HG03520 (cell line): ENCODE measurements around the gene KCNAB3.

Source experiments
- ATAC-seq: cut with Tn5 transposase; IDR thresholded peaks from one replicate; pipeline ENCODE4 v1.9.1; 2021; ENCODE audit warnings: mild to moderate bottlenecking, moderate library complexity; ENCODE audit not compliant: unreplicated experiment

KCNAB3 gene

GRCh38 chr17:7940743-7941142, 11.1 kb upstream of the KCNAB3 start:
- no peak for ATAC-seq

- no peak for ATAC-seq
Observed at GRCh38 chr17:7940034-7940433, 10.4 kb upstream of the KCNAB3 start.

- ATAC-seq: no peak
Observed at GRCh38 chr17:7935859-7936258, 6.2 kb upstream of the KCNAB3 start.

- ATAC-seq: no peak
Observed at GRCh38 chr17:7932949-7933348, 3.3 kb upstream of the KCNAB3 start.

- ATAC-seq: no peak
Observed at GRCh38 chr17:7932483-7932891, 2.8 kb upstream of the KCNAB3 start.

- ATAC-seq: peak; percentile 89
Observed at GRCh38 chr17:7931709-7932482, 2.2 kb upstream of the KCNAB3 start, which contains the start of the genes CNTROB and TRAPPC1. Gene CNTROB, plus strand, starts transcription at chr17:7932206. Its CDS starts 874 bp downstream, at chr17:7933080. Gene TRAPPC1, minus strand, starts transcription at chr17:7931946. Its CDS starts 117 bp downstream, at chr17:7931829.

GRCh38 chr17:7930841-7931631, 1.4 kb upstream of the KCNAB3 start:
- no peak for ATAC-seq

- ATAC-seq: no peak
Observed at GRCh38 chr17:7927596-7927995, 2.1 kb downstream of the KCNAB3 start.

GRCh38 chr17:7922845-7923628, 6.6 kb downstream of the KCNAB3 start:
- no peak for ATAC-seq

- no peak for ATAC-seq
Observed at GRCh38 chr17:7922269-7922844, 7.3 kb downstream of the KCNAB3 start.

GRCh38 chr17:7916808-7917207, 12.8 kb downstream of the KCNAB3 start:
- ATAC-seq: no peak

GRCh38 chr17:7916385-7916682, 13.3 kb downstream of the KCNAB3 start:
- ATAC-seq: no peak

GRCh38 chr17:7915611-7916384, 13.9 kb downstream of the KCNAB3 start, which contains the start of gene RNF227:
Gene RNF227, minus strand, starts transcription at chr17:7916289. Its CDS starts 94 bp downstream, at chr17:7916195.
- ATAC-seq: peak; percentile 64

GRCh38 chr17:7915179-7915610, 14.5 kb downstream of the KCNAB3 start:
- no peak for ATAC-seq

- no peak for ATAC-seq
Observed at GRCh38 chr17:7912927-7913524, 16.6 kb downstream of the KCNAB3 start.

GRCh38 chr17:7911116-7911515, 18.5 kb downstream of the KCNAB3 start:
- ATAC-seq: no peak

- ATAC-seq: no peak
Observed at GRCh38 chr17:7910711-7911110, 18.9 kb downstream of the KCNAB3 start.

GRCh38 chr17:7910281-7910680, 19.4 kb downstream of the KCNAB3 start:
- ATAC-seq: no peak

- ATAC-seq: no peak
Observed at GRCh38 chr17:7909089-7909488, 20.6 kb downstream of the KCNAB3 start.
